ENCODE data around the gene SFXN4. TPM values are rescaled to one million over a fixed set of nuclear protein-coding genes. Genes with fewer than 3 reads are reported as not detected.
"Not testable (repeated sequence)": the region's sequence is repeated elsewhere in the genome, so short reads cannot be mapped to it uniquely, and the experiment has no call there.

Gene SFXN4
- total RNA-seq, 1 donor from 2014 or later = 21.9 TPM

GRCh38 chr10:119143657-119144056 is 21.9 kb downstream of the SFXN4 start:
- TF ChIP-seq CTCF (IDR thresholded peaks at IDR 0.05; ENCODE audit: insufficient read depth, low read length, poor library complexity, severe bottlenecking) = no peak
- no peak for DNase-seq (ENCODE audit: low read depth)
- Histone ChIP-seq H3K36me3 (ENCODE audit: control insufficient read depth, insufficient read depth, low read length) (no peaks in the 10 kb centered on the region), H3K27me3 (ENCODE audit: control insufficient read depth, insufficient read depth, low read length) (no peaks in the 10 kb centered on the region), H3K4me3 (ENCODE audit: low read depth, low read length) (no peak overlapping the region)

- Histone ChIP-seq H3K27me3 (ENCODE audit: control insufficient read depth, insufficient read depth, low read length) (no peaks in the 10 kb centered on the region), H3K36me3 (ENCODE audit: control insufficient read depth, insufficient read depth, low read length) (no peaks in the 10 kb centered on the region), H3K4me3 (ENCODE audit: low read depth, low read length) (no peak overlapping the region)
- no peak for DNase-seq (ENCODE audit: low read depth)
- no peak for TF ChIP-seq CTCF (IDR thresholded peaks at IDR 0.05; ENCODE audit: insufficient read depth, low read length, poor library complexity, severe bottlenecking)
Observed at GRCh38 chr10:119140603-119141245, 24.8 kb downstream of the SFXN4 start.

GRCh38 chr10:119139464-119140067 is 25.9 kb downstream of the SFXN4 start:
- no peak overlapping the region for H3K4me3 ChIP-seq (ENCODE audit: low read depth, low read length)
- DNase-seq (ENCODE audit: low read depth) = no peak
- TF ChIP-seq CTCF (IDR thresholded peaks at IDR 0.05; ENCODE audit: insufficient read depth, low read length, poor library complexity, severe bottlenecking) = peak; percentile 61
- H3K36me3 ChIP-seq (ENCODE audit: control insufficient read depth, insufficient read depth, low read length) = no peaks in the 10 kb centered on the region
- H3K27me3 ChIP-seq (ENCODE audit: control insufficient read depth, insufficient read depth, low read length) = no peaks in the 10 kb centered on the region

GRCh38 chr10:119138346-119139306 is 26.9 kb downstream of the SFXN4 start:
- no peaks in the 10 kb centered on the region for H3K27me3 ChIP-seq (ENCODE audit: control insufficient read depth, insufficient read depth, low read length)
- TF ChIP-seq CTCF (IDR thresholded peaks at IDR 0.05; ENCODE audit: insufficient read depth, low read length, poor library complexity, severe bottlenecking) = no peak
- DNase-seq (ENCODE audit: low read depth) = no peak
- H3K4me3 ChIP-seq (ENCODE audit: low read depth, low read length) = no peak overlapping the region
- no peaks in the 10 kb centered on the region for H3K36me3 ChIP-seq (ENCODE audit: control insufficient read depth, insufficient read depth, low read length)

GRCh38 chr10:119137878-119138277 is 27.6 kb downstream of the SFXN4 start:
- H3K36me3 ChIP-seq (ENCODE audit: control insufficient read depth, insufficient read depth, low read length); H3K4me3 ChIP-seq (ENCODE audit: low read depth, low read length); DNase-seq (ENCODE audit: low read depth); H3K27me3 ChIP-seq (ENCODE audit: control insufficient read depth, insufficient read depth, low read length): not testable (repeated sequence)

GRCh38 chr10:119136084-119136483 is 29.4 kb downstream of the SFXN4 start:
- Histone ChIP-seq H3K27me3 (ENCODE audit: control insufficient read depth, insufficient read depth, low read length) (no peaks in the 10 kb centered on the region), H3K4me3 (ENCODE audit: low read depth, low read length) (no peak overlapping the region), H3K36me3 (ENCODE audit: control insufficient read depth, insufficient read depth, low read length) (peaks cover 2% of the 10 kb centered on the region)
- DNase-seq (ENCODE audit: low read depth) = no peak
- no peak for TF ChIP-seq CTCF (IDR thresholded peaks at IDR 0.05; ENCODE audit: insufficient read depth, low read length, poor library complexity, severe bottlenecking)
